Measurements from ENCODE around the gene P3H2.
"Not testable (repeated sequence)": the region's sequence is repeated elsewhere in the genome, so short reads cannot be mapped to it uniquely, and the experiment has no call there.

Gene P3H2

GRCh38 chr3:190120269-190121060 lies at the start of gene P3H2:
P3H2 (minus strand) TSS chr3:190120897; CDS start chr3:190120731, 166 bp downstream.
- DNase-seq (ENCODE audit: low read depth) = no peak

- no peak for DNase-seq (ENCODE audit: low read depth)
Observed at GRCh38 chr3:190169877-190170276, 49.2 kb upstream of the P3H2 start.

GRCh38 chr3:190169243-190169642 lies 48.5 kb upstream of the P3H2 start:
- no peak for DNase-seq (ENCODE audit: low read depth)

GRCh38 chr3:190167936-190168680 lies 47.4 kb upstream of the P3H2 start:
- no peak for DNase-seq (ENCODE audit: low read depth)

- DNase-seq (ENCODE audit: low read depth) = no peak
Observed at GRCh38 chr3:190166948-190167347, 46.3 kb upstream of the P3H2 start.

GRCh38 chr3:190165253-190165652 lies 44.6 kb upstream of the P3H2 start:
- DNase-seq (ENCODE audit: low read depth) = no peak

GRCh38 chr3:190162013-190162412 lies 41.3 kb upstream of the P3H2 start:
- DNase-seq (ENCODE audit: low read depth) = not testable (repeated sequence)

GRCh38 chr3:190159902-190160435 lies 39.3 kb upstream of the P3H2 start:
- DNase-seq (ENCODE audit: low read depth) = no peak

GRCh38 chr3:190158261-190158660 lies 37.6 kb upstream of the P3H2 start:
- no peak for DNase-seq (ENCODE audit: low read depth)

- DNase-seq (ENCODE audit: low read depth) = no peak
Observed at GRCh38 chr3:190155752-190156151, 35.1 kb upstream of the P3H2 start.

GRCh38 chr3:190150681-190151080 lies 30.0 kb upstream of the P3H2 start:
- DNase-seq (ENCODE audit: low read depth) = no peak

- DNase-seq (ENCODE audit: low read depth) = not testable (repeated sequence)
Observed at GRCh38 chr3:190149830-190150619, 29.3 kb upstream of the P3H2 start.

GRCh38 chr3:190144793-190145192 lies 24.1 kb upstream of the P3H2 start:
- DNase-seq (ENCODE audit: low read depth) = not testable (repeated sequence)

GRCh38 chr3:190142041-190142440 lies 21.3 kb upstream of the P3H2 start:
- no peak for DNase-seq (ENCODE audit: low read depth)

- no peak for DNase-seq (ENCODE audit: low read depth)
Observed at GRCh38 chr3:190139365-190139764, 18.7 kb upstream of the P3H2 start.

- no peak for DNase-seq (ENCODE audit: low read depth)
Observed at GRCh38 chr3:190132371-190132770, 11.7 kb upstream of the P3H2 start.

- no peak for DNase-seq (ENCODE audit: low read depth)
Observed at GRCh38 chr3:190131329-190131728, 10.6 kb upstream of the P3H2 start.

- DNase-seq (ENCODE audit: low read depth) = no peak
Observed at GRCh38 chr3:190130696-190131095, 10.0 kb upstream of the P3H2 start.

GRCh38 chr3:190130037-190130436 lies 9.3 kb upstream of the P3H2 start:
- DNase-seq (ENCODE audit: low read depth) = no peak

- DNase-seq (ENCODE audit: low read depth) = no peak
Observed at GRCh38 chr3:190127797-190128196, 7.1 kb upstream of the P3H2 start.

GRCh38 chr3:190127195-190127594 lies 6.5 kb upstream of the P3H2 start:
- DNase-seq (ENCODE audit: low read depth) = no peak

GRCh38 chr3:190125436-190126068 lies 4.9 kb upstream of the P3H2 start:
- DNase-seq (ENCODE audit: low read depth) = no peak

All from stimulated activated CD8-positive, alpha-beta memory T cell treated with anti-CD3 and anti-CD28 coated beads, Interleukin-12 subunit alpha, Interleukin-12 subunit beta, amount 100 ng/mL, for 4 hours (primary cell).